Measurements from ENCODE around the gene SIGMAR1.

Gene SIGMAR1

GRCh38 chr9:34637356-34638137 lies at the start of gene SIGMAR1:
Gene SIGMAR1 (minus strand): TSS chr9:34637787. CDS start chr9:34637697, 90 bp downstream.
- DNase-seq: peak; percentile 93

- DNase-seq: no peak
Measured at GRCh38 chr9:34686732-34687131, 49.1 kb upstream of the SIGMAR1 start.

GRCh38 chr9:34686231-34686630 lies 48.6 kb upstream of the SIGMAR1 start:
- DNase-seq: no peak

- no peak for DNase-seq
Measured at GRCh38 chr9:34685591-34685990, 48.0 kb upstream of the SIGMAR1 start.

- DNase-seq: no peak
Measured at GRCh38 chr9:34684816-34685215, 47.2 kb upstream of the SIGMAR1 start.

GRCh38 chr9:34684145-34684544 lies 46.6 kb upstream of the SIGMAR1 start:
- peak; percentile 21 for DNase-seq

GRCh38 chr9:34675869-34676268 lies 38.3 kb upstream of the SIGMAR1 start:
- no peak for DNase-seq

GRCh38 chr9:34675048-34675714 lies 37.6 kb upstream of the SIGMAR1 start:
- DNase-seq: peak; percentile 56

- DNase-seq: no peak
Measured at GRCh38 chr9:34674440-34674839, 36.9 kb upstream of the SIGMAR1 start.

- no peak for DNase-seq
Measured at GRCh38 chr9:34671307-34671706, 33.7 kb upstream of the SIGMAR1 start.

- no peak for DNase-seq
Measured at GRCh38 chr9:34669809-34670562, 32.4 kb upstream of the SIGMAR1 start.

GRCh38 chr9:34665381-34666250 lies 28.0 kb upstream of the SIGMAR1 start:
- DNase-seq: peak; percentile 76

- no peak for DNase-seq
Measured at GRCh38 chr9:34665067-34665380, 27.4 kb upstream of the SIGMAR1 start.

GRCh38 chr9:34664281-34665066 lies 26.9 kb upstream of the SIGMAR1 start:
- DNase-seq: peak; percentile 71

- no peak for DNase-seq
Measured at GRCh38 chr9:34663303-34663605, 25.7 kb upstream of the SIGMAR1 start.

GRCh38 chr9:34662526-34663302 lies 25.1 kb upstream of the SIGMAR1 start, which contains the start of gene CCL27:
Gene CCL27 (minus strand): TSS chr9:34662657. CDS start chr9:34662633, 24 bp downstream.
- DNase-seq: no peak

- DNase-seq: no peak
Measured at GRCh38 chr9:34659592-34660253, 22.1 kb upstream of the SIGMAR1 start.

- DNase-seq: no peak
Measured at GRCh38 chr9:34658461-34658860, 20.9 kb upstream of the SIGMAR1 start.

GRCh38 chr9:34656992-34657391 lies 19.4 kb upstream of the SIGMAR1 start:
- no peak for DNase-seq

- DNase-seq: no peak
Measured at GRCh38 chr9:34655394-34655793, 17.8 kb upstream of the SIGMAR1 start.

Measured in stimulated activated CD4-positive, alpha-beta T cell treated with anti-CD3 and anti-CD28 coated beads, Interleukin-12 subunit alpha, Interleukin-12 subunit beta, amount 100 ng/mL, for 4 hours (primary cell).